Measurements from ENCODE around the gene RAB1B. TPM values are rescaled to one million over a fixed set of nuclear protein-coding genes. Genes with fewer than 3 reads are reported as not detected.

Gene RAB1B
- total RNA-seq, 1 experiment from 2014 or later, result 148 TPM

- no peak for TF ChIP-seq REST (IDR thresholded peaks at IDR 0.05; ENCODE audit: low read depth)
Measured at GRCh38 chr11:66228521-66228920, 39.9 kb upstream of the RAB1B start (continued).

- Histone ChIP-seq H3K79me2 (ENCODE audit: insufficient read depth, low read length) (no peaks in the 10 kb centered on the region), H3K27me3 (ENCODE audit: insufficient read depth, low read length) (no peaks in the 10 kb centered on the region), H3K9me3 (ENCODE audit: control insufficient read depth in 1 of 2, insufficient read depth in 1 of 2, low read depth in 1 of 2, low read length in 2 of 2) (no peaks in the 10 kb centered on the region), H3K4me2 (ENCODE audit: low read length) (no peak overlapping the region), H3K9ac (ENCODE audit: low read length) (no peak overlapping the region), H4K20me1 (ENCODE audit: insufficient read depth) (no peaks in the 10 kb centered on the region), H3K9me2 (ENCODE audit: insufficient read depth) (no peaks in the 10 kb centered on the region), H3K27ac (ENCODE audit: low read depth, low read length) (no peak overlapping the region), H3K4me3 (replicated peaks in 1 of 2; ENCODE audit: low read depth in 1 of 2, low read length in 2 of 2) (no peak overlapping the region), H2AFZ (ENCODE audit: low read depth, low read length, poor library complexity, severe bottlenecking) (no peak overlapping the region), H3K36me3 (ENCODE audit: control insufficient read depth in 1 of 2, insufficient read depth in 2 of 2, low read length in 2 of 2) (peaks cover 0 to 7% of the 10 kb centered on the region in 2 experiments; a peak in 2 of 4 replicates), H3K4me1 (ENCODE audit: control insufficient read depth in 1 of 2, insufficient read depth in 2 of 2, low read length in 2 of 2) (no peaks in the 10 kb centered on the region)
- ChIA-PET POLR2A (no interaction called here), RAD21 (ENCODE audit: low non-redundant PET in 1 of 2, low total read pairs in 2 of 2, uncharacterized antibody in 2 of 2, unreplicated experiment in 2 of 2) (no interaction called here), CTCF (no interaction called here)
- intact Hi-C loops (cut with micrococcal nuclease), result no loop called here
- BruUV-seq (replicated peaks), result no TSS peak
- DNase-seq (ENCODE audit: low read depth, low spot score) (no peak), ATAC-seq (no peak)
- no peak for TF ChIP-seq EGR1 (IDR thresholded peaks at IDR 0.05; ENCODE audit: low read depth)
- no peak for TF ChIP-seq SRF (IDR thresholded peaks at IDR 0.05; ENCODE audit: low read depth)
- no peak for TF ChIP-seq JUND (IDR thresholded peaks at IDR 0.05)
- TF ChIP-seq ZNF274 (IDR thresholded peaks at IDR 0.05; ENCODE audit: low read depth, low read length), result no peak
- TF ChIP-seq EZH2phosphoT487 (IDR thresholded peaks at IDR 0.05; ENCODE audit: borderline replicate concordance), result no peak
- no peak for TF ChIP-seq SIN3A (IDR thresholded peaks at IDR 0.05; ENCODE audit: low read depth)
- no peak for TF ChIP-seq REST (IDR thresholded peaks at IDR 0.05; ENCODE audit: low read depth)
- TF ChIP-seq ELF1 (IDR thresholded peaks at IDR 0.05; ENCODE audit: borderline replicate concordance, low read depth), result no peak
- no peak for TF ChIP-seq ZBTB33 (IDR thresholded peaks at IDR 0.05; ENCODE audit: extremely low read depth, insufficient replicate concordance, low read length)
- no peak for TF ChIP-seq POLR2AphosphoS5 (IDR thresholded peaks at IDR 0.05; ENCODE audit: low read depth, low read length)
- no peak for TF ChIP-seq MAX (IDR thresholded peaks at IDR 0.05)
- TF ChIP-seq CEBPB (IDR thresholded peaks at IDR 0.05; ENCODE audit: low read depth), result no peak
- TF ChIP-seq TCF7L2 (IDR thresholded peaks at IDR 0.05; ENCODE audit: borderline replicate concordance, extremely low read depth, insufficient read depth, insufficient read length), result no peak
- TF ChIP-seq CBX3 (IDR thresholded peaks at IDR 0.05; ENCODE audit: low read depth), result no peak
- TF ChIP-seq YY1 (IDR thresholded peaks at IDR 0.05; ENCODE audit: extremely low read depth, insufficient replicate concordance, low read depth, low read length), result no peak
- TF ChIP-seq EZH2 (IDR thresholded peaks at IDR 0.05), result no peak
- TF ChIP-seq FOSL1 (IDR thresholded peaks at IDR 0.05; ENCODE audit: low read depth), result no peak
Measured at GRCh38 chr11:66230156-66230555, 38.3 kb upstream of the RAB1B start.
